ENCODE data around the gene KEL.

- no peak for TF ChIP-seq POLR2A (IDR thresholded peaks at IDR 0.05; ENCODE audit: low read length)
- TF ChIP-seq GATA1 (IDR thresholded peaks at IDR 0.05; ENCODE audit: low read depth, low read length), result no peak
Observed at GRCh38 chr7:143008007-143008901, 46.1 kb upstream of the KEL start.
